Kidney epithelial cell (primary cell): Measurements from ENCODE around the gene RBP4. TPM values are rescaled to one million over a fixed set of nuclear protein-coding genes. Genes with fewer than 3 reads are reported as not detected.
A peak's percentile ranks its signal among the peaks of the same experiment; 100 is the strongest.

Source experiments
- DNase-seq: peaks from one replicate; pipeline ENCODE4 v3.0.0-alpha.2; 2010; ENCODE audit warnings: low read depth
- H3K27me3 ChIP-seq: 2 replicates; pipeline ENCODE4 v1.6.0; 2011; ENCODE audit warnings: low read length; ENCODE audit not compliant: control insufficient read depth, insufficient read depth
- H3K36me3 ChIP-seq: 2 replicates; pipeline ENCODE4 v1.5.1; 2011; ENCODE audit warnings: low read length; ENCODE audit not compliant: control insufficient read depth, insufficient read depth
- H3K4me3 ChIP-seq: 2 replicates; pipeline ENCODE4 v1.5.1; 2011; ENCODE audit warnings: low read depth, mild to moderate bottlenecking, control low read depth, low read length
- total RNA-seq: library from RNA; depleted of rRNA; stranded (reverse); fragments of >200 nt; gene quantifications from 2 replicates; pipeline ENCODE4 v1.2.3, GENCODE V29; 2015
- TF ChIP-seq, protein P1 (sequence below): IDR thresholded peaks from 2 replicates; pipeline ENCODE4 v1.5.1; 2011; ENCODE audit warnings: mild to moderate bottlenecking, moderate library complexity, low read length, control low read depth, inconsistent platforms; ENCODE audit not compliant: insufficient read depth, poor library complexity, severe bottlenecking

Gene RBP4
- total RNA-seq, 1 donor from 2014 or later: not detected

DNA sequence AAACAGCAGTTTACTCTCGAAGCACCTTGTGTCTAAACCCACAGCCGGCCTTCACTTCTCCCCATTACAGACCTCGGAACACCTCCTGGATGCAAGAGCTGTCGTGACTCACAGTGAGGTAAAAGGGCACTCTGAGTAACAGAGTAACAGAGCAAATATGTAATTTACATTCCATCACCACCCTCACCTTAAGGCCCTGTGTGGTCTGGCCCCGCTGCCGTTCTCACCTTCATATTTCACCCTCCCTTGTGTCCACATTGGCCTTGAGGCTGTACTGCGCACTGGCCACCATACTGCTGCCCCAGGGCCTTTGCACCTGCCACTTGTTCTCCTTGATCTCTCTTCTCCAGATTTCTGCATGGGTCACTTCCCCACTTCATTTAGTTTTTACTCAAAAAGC lies 21.9 kb downstream of the RBP4 start:
- TF ChIP-seq, protein P1, sequence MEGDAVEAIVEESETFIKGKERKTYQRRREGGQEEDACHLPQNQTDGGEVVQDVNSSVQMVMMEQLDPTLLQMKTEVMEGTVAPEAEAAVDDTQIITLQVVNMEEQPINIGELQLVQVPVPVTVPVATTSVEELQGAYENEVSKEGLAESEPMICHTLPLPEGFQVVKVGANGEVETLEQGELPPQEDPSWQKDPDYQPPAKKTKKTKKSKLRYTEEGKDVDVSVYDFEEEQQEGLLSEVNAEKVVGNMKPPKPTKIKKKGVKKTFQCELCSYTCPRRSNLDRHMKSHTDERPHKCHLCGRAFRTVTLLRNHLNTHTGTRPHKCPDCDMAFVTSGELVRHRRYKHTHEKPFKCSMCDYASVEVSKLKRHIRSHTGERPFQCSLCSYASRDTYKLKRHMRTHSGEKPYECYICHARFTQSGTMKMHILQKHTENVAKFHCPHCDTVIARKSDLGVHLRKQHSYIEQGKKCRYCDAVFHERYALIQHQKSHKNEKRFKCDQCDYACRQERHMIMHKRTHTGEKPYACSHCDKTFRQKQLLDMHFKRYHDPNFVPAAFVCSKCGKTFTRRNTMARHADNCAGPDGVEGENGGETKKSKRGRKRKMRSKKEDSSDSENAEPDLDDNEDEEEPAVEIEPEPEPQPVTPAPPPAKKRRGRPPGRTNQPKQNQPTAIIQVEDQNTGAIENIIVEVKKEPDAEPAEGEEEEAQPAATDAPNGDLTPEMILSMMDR: no peak
- Histone ChIP-seq H3K4me3 (no peak overlapping the region), H3K27me3 (no peaks in the 10 kb centered on the region), H3K36me3 (no peaks in the 10 kb centered on the region)
- DNase-seq: peak; percentile 14

DNA sequence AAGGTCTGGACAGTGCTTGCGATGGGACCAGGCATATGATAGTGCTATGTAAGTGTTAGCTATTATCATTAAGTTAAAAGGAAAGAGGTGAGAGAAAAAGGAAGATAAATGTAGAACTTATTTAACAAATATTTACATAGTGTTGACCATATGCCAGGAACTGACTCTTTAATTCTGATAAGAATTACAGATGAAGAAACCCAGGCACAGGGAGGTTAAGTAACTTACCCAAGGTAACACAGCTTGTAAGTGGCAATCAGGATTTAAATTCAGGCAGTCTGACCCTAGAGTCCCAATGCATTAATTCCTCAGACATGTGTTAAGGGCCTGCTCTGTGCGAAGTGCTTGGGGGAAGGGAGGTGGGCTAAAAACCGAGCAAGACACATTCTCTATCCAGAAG lies 23.5 kb downstream of the RBP4 start:
- Histone ChIP-seq H3K36me3 (no peaks in the 10 kb centered on the region), H3K27me3 (peaks cover 4% of the 10 kb centered on the region), H3K4me3 (no peak overlapping the region)
- DNase-seq: no peak
- TF ChIP-seq, protein P1: no peak

DNA sequence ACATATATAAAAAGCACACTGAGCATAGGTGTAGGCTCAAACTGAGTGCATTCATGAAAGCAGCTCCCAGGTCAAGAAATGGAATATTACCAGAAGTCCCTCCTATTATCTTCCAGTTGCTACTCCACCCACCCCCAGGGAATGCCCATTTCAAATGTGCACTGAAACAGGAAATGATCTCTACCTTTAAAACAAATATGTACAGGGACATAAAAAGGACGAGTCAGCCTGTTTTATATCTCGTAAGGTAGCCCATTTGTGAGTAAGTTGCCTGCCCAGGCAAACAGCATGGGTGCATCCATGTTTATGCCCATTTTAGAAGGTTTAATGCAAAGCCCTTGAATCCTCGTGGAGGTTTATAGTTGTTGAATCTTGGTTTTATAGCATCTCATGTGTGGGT lies 24.1 kb downstream of the RBP4 start:
- Histone ChIP-seq H3K4me3 (no peak overlapping the region), H3K36me3 (no peaks in the 10 kb centered on the region), H3K27me3 (peaks cover 10% of the 10 kb centered on the region)
- DNase-seq: no peak
- TF ChIP-seq, protein P1: no peak

DNA sequence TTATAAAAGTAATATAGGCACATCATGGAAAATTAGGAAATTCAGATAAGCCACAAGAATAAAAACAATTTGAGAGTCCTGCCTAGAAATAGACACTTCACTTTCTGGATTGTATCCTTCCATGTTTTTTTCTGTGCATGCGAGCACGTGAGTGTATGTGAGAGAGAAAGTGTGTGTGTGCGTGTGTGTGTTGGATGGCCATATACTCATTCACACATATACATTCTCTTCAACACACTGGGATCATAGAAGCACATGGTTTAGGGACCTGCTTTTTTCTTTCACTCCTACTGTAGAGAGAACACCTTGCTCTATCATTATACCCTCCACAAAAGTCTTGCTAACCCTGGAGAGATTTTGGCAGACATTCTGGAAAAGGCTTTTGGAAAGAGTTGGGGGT lies 27.1 kb downstream of the RBP4 start:
- no peak for DNase-seq
- H3K27me3 ChIP-seq: peaks cover 23% of the 10 kb centered on the region

DNA sequence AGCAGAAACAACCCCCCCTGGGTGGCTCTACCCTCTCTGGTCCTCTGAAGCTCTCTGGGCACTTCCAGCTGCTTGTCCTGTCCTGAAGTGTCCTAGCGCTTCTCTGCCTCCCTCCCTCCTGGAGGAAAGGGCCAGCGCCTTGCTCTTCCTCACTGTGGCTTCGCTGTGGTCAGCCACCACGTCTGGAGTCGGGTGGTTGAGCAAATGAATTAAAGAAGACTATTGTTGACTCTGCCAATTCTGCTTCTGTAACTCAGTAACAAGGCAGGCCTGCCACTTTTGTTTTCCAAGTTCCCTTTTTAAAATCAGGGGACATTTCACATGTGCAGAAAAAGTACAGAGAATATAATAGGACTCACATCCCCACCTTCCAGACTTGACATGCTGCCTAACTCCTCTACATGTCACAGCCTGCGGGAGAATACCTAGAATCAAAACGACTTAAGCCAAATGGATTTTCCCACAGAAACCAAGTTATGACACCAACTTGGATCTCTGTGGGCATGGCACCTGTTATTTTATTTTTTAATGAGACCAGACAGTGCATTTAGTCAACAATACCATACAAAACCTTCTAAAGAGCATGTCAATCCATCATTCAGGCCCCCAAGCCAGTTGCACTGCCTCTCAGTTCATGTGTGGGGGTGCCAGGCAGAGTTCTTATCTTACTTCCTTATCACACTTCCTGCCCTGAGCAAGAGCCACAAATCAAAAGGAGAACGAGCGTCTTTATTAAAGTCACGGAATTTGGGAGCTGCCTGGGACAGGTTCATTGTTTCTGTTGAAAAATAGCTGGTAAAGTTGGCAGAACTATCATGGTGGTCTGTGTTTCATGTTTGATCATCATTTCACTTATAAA lies 27.8 kb downstream of the RBP4 start:
- H3K4me3 ChIP-seq: no peak overlapping the region
- no peaks in the 10 kb centered on the region for H3K36me3 ChIP-seq
- H3K27me3 ChIP-seq: peaks cover 29% of the 10 kb centered on the region
- TF ChIP-seq, protein P1: no peak
- no peak for DNase-seq

More for the DNA sequence above, 27.1 kb downstream of the RBP4 start:
- TF ChIP-seq, protein P1: no peak
- Histone ChIP-seq H3K4me3 (no peak overlapping the region), H3K36me3 (no peaks in the 10 kb centered on the region)

DNA sequence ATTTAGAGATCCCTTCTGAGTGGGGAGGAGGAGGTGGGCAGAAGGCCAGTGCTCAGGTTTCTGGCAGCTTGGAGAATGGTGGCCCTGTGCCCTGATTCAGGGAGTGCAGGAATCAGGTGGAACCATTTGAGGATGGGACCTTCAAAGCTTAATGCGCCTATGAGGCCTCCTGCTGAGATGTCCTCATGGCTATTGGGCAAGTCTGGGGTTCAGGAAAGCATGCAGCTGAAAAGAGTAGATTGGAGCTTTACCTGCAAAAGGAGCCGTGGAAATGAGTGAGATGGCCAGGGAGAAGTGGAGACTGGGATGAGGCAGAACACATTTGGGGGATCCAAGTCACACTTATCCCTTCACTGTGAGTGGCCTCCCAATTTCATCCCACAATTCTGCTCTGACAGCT lies 28.4 kb downstream of the RBP4 start:
- Histone ChIP-seq H3K4me3 (no peak overlapping the region), H3K27me3 (peaks cover 36% of the 10 kb centered on the region), H3K36me3 (no peaks in the 10 kb centered on the region)
- no peak for DNase-seq
- TF ChIP-seq, protein P1: no peak
